H9 (cell line): ENCODE results near the gene NPC1. TPM values are rescaled to one million over a fixed set of nuclear protein-coding genes. Genes with fewer than 3 reads are reported as not detected.

Experiments used
- DNase-seq: peaks from one replicate; pipeline ENCODE4 v3.0.0-alpha.2; 2017
- H2AFZ ChIP-seq: one replicate; pipeline ENCODE4 v1.6.1; 2013; ENCODE audit warnings: mild to moderate bottlenecking, low read length, control low read depth, moderate library complexity
- H2AK5ac ChIP-seq: 2 replicates; pipeline ENCODE4 v1.6.1; 2013; ENCODE audit warnings: low read length, control low read depth, mixed read lengths; ENCODE audit not compliant: insufficient read length
- H2BK120ac ChIP-seq: one replicate; pipeline ENCODE4 v1.6.1; 2013; ENCODE audit warnings: low read depth, mild to moderate bottlenecking, low read length, control low read depth, inconsistent platforms; ENCODE audit not compliant: poor library complexity, severe bottlenecking
- H2BK12ac ChIP-seq: 2 replicates; pipeline ENCODE4 v1.6.1; 2013; ENCODE audit warnings: low read length, control low read depth, mixed read lengths, low read depth; ENCODE audit not compliant: insufficient read length
- H2BK15ac ChIP-seq: 2 replicates; pipeline ENCODE4 v1.6.1; 2013; ENCODE audit warnings: low read depth, low read length, control low read depth
- H2BK20ac ChIP-seq: one replicate; pipeline ENCODE4 v1.6.1; 2013; ENCODE audit warnings: low read depth, mild to moderate bottlenecking, low read length, control low read depth, inconsistent platforms; ENCODE audit not compliant: poor library complexity, severe bottlenecking
- H2BK5ac ChIP-seq: 2 replicates; pipeline ENCODE4 v1.6.1; 2013; ENCODE audit warnings: low read length, control low read depth, mixed read lengths; ENCODE audit not compliant: insufficient read length
- H3K14ac ChIP-seq: 2 replicates; pipeline ENCODE4 v1.6.1; 2013; ENCODE audit warnings: low read length, control low read depth; ENCODE audit not compliant: insufficient read depth
- H3K18ac ChIP-seq: 2 replicates; pipeline ENCODE4 v1.6.1; 2013; ENCODE audit warnings: low read depth, mild to moderate bottlenecking, mixed read lengths, low read length, control low read depth; ENCODE audit not compliant: insufficient read length
- H3K23ac ChIP-seq: 2 replicates; pipeline ENCODE4 v1.6.1; 2013; ENCODE audit warnings: low read length, control low read depth, mixed read lengths, low read depth; ENCODE audit not compliant: insufficient read length
- H3K23me2 ChIP-seq: 2 replicates; pipeline ENCODE4 v1.6.1; 2013; ENCODE audit warnings: low read depth, mild to moderate bottlenecking, mixed read lengths, low read length, control low read depth; ENCODE audit not compliant: insufficient read length, poor library complexity, severe bottlenecking
- H3K27ac ChIP-seq: 2 replicates; pipeline ENCODE4 v1.5.1; 2013; ENCODE audit warnings: low read length, control low read depth, mixed read lengths, low read depth; ENCODE audit not compliant: insufficient read length
- H3K27me3 ChIP-seq: 2 replicates; pipeline ENCODE4 v1.6.1; 2013; ENCODE audit warnings: low read length, control low read depth, inconsistent platforms; ENCODE audit not compliant: insufficient read depth
- H3K4ac ChIP-seq: 2 replicates; pipeline ENCODE4 v1.6.1; 2013; ENCODE audit warnings: low read depth, mild to moderate bottlenecking, control low read depth, inconsistent platforms, low read length, moderate library complexity
- H3K4me1 ChIP-seq: 2 replicates; pipeline ENCODE4 v1.6.1; 2013; ENCODE audit warnings: low read length, control low read depth, inconsistent platforms; ENCODE audit not compliant: insufficient read depth
- H3K4me2 ChIP-seq: 2 replicates; pipeline ENCODE4 v1.6.1; 2013; ENCODE audit warnings: low read length, control low read depth, mixed read lengths; ENCODE audit not compliant: insufficient read length, insufficient read depth
- H3K56ac ChIP-seq: 2 replicates; pipeline ENCODE4 v1.6.1; 2013; ENCODE audit warnings: low read depth, mild to moderate bottlenecking, mixed read lengths, low read length, control low read depth; ENCODE audit not compliant: insufficient read length
- H3K79me1 ChIP-seq: 2 replicates; pipeline ENCODE4 v1.6.1; 2013; ENCODE audit warnings: low read depth, mild to moderate bottlenecking, moderate library complexity, low read length, control low read depth, inconsistent platforms; ENCODE audit not compliant: insufficient read depth, poor library complexity, severe bottlenecking
- H3K79me2 ChIP-seq: 2 replicates; pipeline ENCODE4 v1.6.1; 2013; ENCODE audit warnings: low read length, control low read depth, inconsistent platforms; ENCODE audit not compliant: insufficient read depth
- H3K9ac ChIP-seq: 2 replicates; pipeline ENCODE4 v1.6.1; 2013; ENCODE audit warnings: low read length, control low read depth, mixed read lengths; ENCODE audit not compliant: insufficient read length; ENCODE audit errors: extremely low read depth
- H3K9me3 ChIP-seq: one replicate; pipeline ENCODE4 v1.6.1; 2013; ENCODE audit warnings: low read depth, low read length, inconsistent platforms; ENCODE audit not compliant: control insufficient read depth
- H3T11ph ChIP-seq: one replicate; pipeline ENCODE4 v1.6.1; 2013; ENCODE audit warnings: mild to moderate bottlenecking, low read length, control low read depth, inconsistent platforms
- H4K20me1 ChIP-seq: one replicate; pipeline ENCODE4 v1.6.1; 2013; ENCODE audit not compliant: control insufficient read depth, insufficient read length, insufficient read depth
- H4K5ac ChIP-seq: 2 replicates; pipeline ENCODE4 v1.6.1; 2013; ENCODE audit warnings: low read depth, mild to moderate bottlenecking, mixed read lengths, low read length, control low read depth; ENCODE audit not compliant: insufficient read length
- H4K8ac ChIP-seq: replicated peaks from 2 replicates; pipeline ENCODE4 v1.6.1; 2013; ENCODE audit warnings: low read length, control low read depth, mixed read lengths, low read depth; ENCODE audit not compliant: insufficient read length
- H4K91ac ChIP-seq: 2 replicates; pipeline ENCODE4 v1.6.1; 2013; ENCODE audit warnings: low read depth, mild to moderate bottlenecking, moderate library complexity, mixed read lengths, low read length, control low read depth; ENCODE audit not compliant: insufficient read length
- H3K27ac Mint-ChIP-seq, 3 experiments: 2 replicates in 2 of 3; 3 replicates in 1 of 3; pipeline ENCODE4 v1.8.0; 2020 to 2021; ENCODE audit warnings: mixed read lengths in 3 of 3, mild to moderate bottlenecking in 1 of 3, moderate library complexity in 1 of 3
- H3K27me3 Mint-ChIP-seq: 2 replicates; pipeline ENCODE4 v1.8.0; 2021; ENCODE audit warnings: low read depth, mild to moderate bottlenecking, moderate library complexity, mixed read lengths
- H3K36me3 Mint-ChIP-seq, 3 experiments: 2 replicates in 2 of 3; 3 replicates in 1 of 3; pipeline ENCODE4 v1.8.0; 2020 to 2021; ENCODE audit warnings: low read depth in 3 of 3, mixed read lengths in 3 of 3; ENCODE audit not compliant: insufficient read depth in 1 of 3
- H3K4me1 Mint-ChIP-seq, 2 experiments: 2 replicates each; pipeline ENCODE4 v1.8.0; 2020; ENCODE audit warnings: mixed read lengths in 2 of 2
- H3K4me3 Mint-ChIP-seq, 2 experiments: 2 replicates in 1 of 2; 3 replicates in 1 of 2; pipeline ENCODE4 v1.8.0; 2020 to 2021; ENCODE audit warnings: mild to moderate bottlenecking in 2 of 2, mixed read lengths in 2 of 2, moderate library complexity in 1 of 2
- H3K9me3 Mint-ChIP-seq, 2 experiments: 2 replicates in 1 of 2; 3 replicates in 1 of 2; pipeline ENCODE4 v1.8.0; 2020; ENCODE audit warnings: mild to moderate bottlenecking in 2 of 2, mixed read lengths in 2 of 2, moderate library complexity in 1 of 2
- CTCF ChIP-seq: fragments of 200-600 bp; sonication (generic); conservative IDR thresholded peaks from 3 replicates; pipeline ENCODE4 v1.8.0; 2021; ENCODE audit warnings: antibody characterized with exemption, mild to moderate bottlenecking
- WGBS: extraction: QIAGEN DNeasy Blood & Tissue Kit; methylation state at CpG from one replicate; pipeline ENCODE4 v1.1.7; 2013; ENCODE audit warnings: missing lambda C conversion rate, low lambda C conversion rate, mixed read lengths; ENCODE audit not compliant: insufficient read length; ENCODE audit errors: extremely low coverage; 5-methylcytosine and 5-hydroxymethylcytosine counted together
- total RNA-seq: library from RNA; stranded (reverse); gene quantifications from 2 replicates; pipeline ENCODE4 v1.2.1, GENCODE V29; 2021

NPC1 gene
- total RNA-seq, 1 experiment from 2014 or later = 24.2 TPM

DNA sequence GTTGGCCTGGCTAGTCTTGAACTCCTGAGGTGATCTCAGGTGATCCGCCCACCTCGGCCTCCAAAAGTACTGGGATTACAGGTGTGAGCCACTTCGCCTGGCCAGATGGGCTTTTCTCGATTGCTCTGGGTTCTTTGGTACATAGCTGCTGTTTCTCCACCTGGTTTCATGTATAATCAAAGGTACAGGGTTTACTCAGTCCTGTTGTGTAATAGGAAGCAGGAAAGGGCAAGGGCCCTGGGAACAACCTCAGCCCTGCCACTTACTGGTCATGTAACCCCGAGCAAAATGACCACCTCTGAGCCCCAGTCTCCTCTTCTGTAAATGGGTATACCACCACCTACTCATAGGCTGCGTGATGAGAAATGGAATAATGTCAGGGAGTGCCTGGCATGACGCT, 49.0 kb downstream of the NPC1 start:
- no peak overlapping the region for H3K27ac ChIP-seq
- H4K5ac ChIP-seq = no peak overlapping the region
- no peak overlapping the region for H3K14ac ChIP-seq
- Mint-ChIP-seq H3K4me1 (no peaks in the 10 kb centered on the region), H3K27me3 (no peaks in the 10 kb centered on the region), H3K9me3 (no peaks in the 10 kb centered on the region), H3K4me3 (no peak overlapping the region), H3K36me3 (peaks cover 32 to 91% (median 80%) of the 10 kb centered on the region in 3 experiments; a peak in 6 of 7 replicates), H3K27ac (peak overlapping the region in 1 of 3 experiments; percentile 59; a peak in 1 of 7 replicates)
- no peak for DNase-seq
- H3K4me1 ChIP-seq = no peaks in the 10 kb centered on the region
- H2AFZ ChIP-seq = no peak overlapping the region
- no peak overlapping the region for H2BK15ac ChIP-seq
- H3K4me2 ChIP-seq = no peak overlapping the region
- no peak overlapping the region for H3T11ph ChIP-seq
- no peak overlapping the region for H4K91ac ChIP-seq
- no peaks in the 10 kb centered on the region for H3K79me1 ChIP-seq
- no peak overlapping the region for H2AK5ac ChIP-seq
- no peak overlapping the region for H3K56ac ChIP-seq
- no peak overlapping the region for H2BK12ac ChIP-seq
- WGBS = no CpG with 5 or more reads among the region's 7 CpGs
- H3K9me3 ChIP-seq = no peaks in the 10 kb centered on the region
- H4K8ac ChIP-seq = no peak overlapping the region
- no peak overlapping the region for H3K9ac ChIP-seq
- no peaks in the 10 kb centered on the region for H3K27me3 ChIP-seq
- H2BK120ac ChIP-seq = no peak overlapping the region
- no peak overlapping the region for H3K4ac ChIP-seq
- H2BK5ac ChIP-seq = no peak overlapping the region
- H3K79me2 ChIP-seq = no peaks in the 10 kb centered on the region
- no peak overlapping the region for H3K18ac ChIP-seq
- H3K23ac ChIP-seq = no peak overlapping the region
- H3K23me2 ChIP-seq = no peaks in the 10 kb centered on the region
- no peak overlapping the region for H2BK20ac ChIP-seq
- H4K20me1 ChIP-seq = no peaks in the 10 kb centered on the region
- TF ChIP-seq CTCF = no peak
